Measurements from ENCODE around the gene HHLA2.
"Not testable (repeated sequence)": the region's sequence is repeated elsewhere in the genome, so short reads cannot be mapped to it uniquely, and the experiment has no call there.

Gene HHLA2

GRCh38 chr3:108343491-108343890 lies 47.1 kb downstream of the HHLA2 start:
- DNase-seq = no peak

GRCh38 chr3:108345492-108346205 lies 49.3 kb downstream of the HHLA2 start:
- no peak for DNase-seq

GRCh38 chr3:108346301-108347227 lies 50.2 kb downstream of the HHLA2 start:
- no peak for DNase-seq

GRCh38 chr3:108352176-108352575 lies 55.8 kb downstream of the HHLA2 start:
- no peak for DNase-seq

GRCh38 chr3:108354562-108354961 lies 58.2 kb downstream of the HHLA2 start:
- DNase-seq = no peak

- DNase-seq = no peak
Observed at GRCh38 chr3:108357042-108357441, 60.7 kb downstream of the HHLA2 start.

GRCh38 chr3:108359011-108359410 lies 62.7 kb downstream of the HHLA2 start:
- DNase-seq = no peak

GRCh38 chr3:108376026-108376425 lies 79.7 kb downstream of the HHLA2 start:
- DNase-seq = no peak

- no peak for DNase-seq
Observed at GRCh38 chr3:108377384-108377783, 81.0 kb downstream of the HHLA2 start.

- DNase-seq = no peak
Observed at GRCh38 chr3:108378153-108378951, 82.0 kb downstream of the HHLA2 start.

GRCh38 chr3:108378952-108379342 lies 82.6 kb downstream of the HHLA2 start:
- not testable (repeated sequence) for DNase-seq

GRCh38 chr3:108380128-108380795 lies 83.9 kb downstream of the HHLA2 start:
- DNase-seq = no peak

- no peak for DNase-seq
Observed at GRCh38 chr3:108381529-108382140, 85.3 kb downstream of the HHLA2 start.

GRCh38 chr3:108383306-108383705 lies 87.0 kb downstream of the HHLA2 start:
- no peak for DNase-seq

- no peak for DNase-seq
Observed at GRCh38 chr3:108387063-108387462, 90.7 kb downstream of the HHLA2 start.

GRCh38 chr3:108388136-108389132 lies 92.1 kb downstream of the HHLA2 start:
- DNase-seq = peak; percentile 74

GRCh38 chr3:108389372-108389771 lies 93.0 kb downstream of the HHLA2 start:
- no peak for DNase-seq

GRCh38 chr3:108391917-108392593 lies 95.7 kb downstream of the HHLA2 start:
- no peak for DNase-seq

- no peak for DNase-seq
Observed at GRCh38 chr3:108393128-108393900, 97.0 kb downstream of the HHLA2 start.

Data from activated CD8-positive, alpha-beta memory T cell treated with anti-CD3 and anti-CD28 coated beads for 24 hours (primary cell).